ENCODE data around the gene TRIM23.
"Not testable (repeated sequence)": the region's sequence is repeated elsewhere in the genome, so short reads cannot be mapped to it uniquely, and the experiment has no call there.

The TRIM23 gene

GRCh38 chr5:65624025-65624570, at the start of gene TRIM23:
Gene TRIM23, minus strand, starts transcription at chr5:65624333. Its CDS starts 59 bp downstream, at chr5:65624274.
- DNase-seq, result peak; percentile 93

GRCh38 chr5:65672796-65673195, 48.7 kb upstream of the TRIM23 start:
- DNase-seq, result peak; percentile 53

GRCh38 chr5:65668696-65669095, 44.6 kb upstream of the TRIM23 start:
- DNase-seq, result no peak

- peak; percentile 31 for DNase-seq
Measured at GRCh38 chr5:65663804-65664521, 39.8 kb upstream of the TRIM23 start.

GRCh38 chr5:65654713-65655112, 30.6 kb upstream of the TRIM23 start:
- DNase-seq, result no peak

- no peak for DNase-seq
Measured at GRCh38 chr5:65651144-65651543, 27.0 kb upstream of the TRIM23 start.

GRCh38 chr5:65647941-65648340, 23.8 kb upstream of the TRIM23 start:
- DNase-seq, result no peak

GRCh38 chr5:65646938-65647337, 22.8 kb upstream of the TRIM23 start:
- no peak for DNase-seq

- no peak for DNase-seq
Measured at GRCh38 chr5:65640240-65640639, 16.1 kb upstream of the TRIM23 start.

GRCh38 chr5:65630981-65631380, 6.8 kb upstream of the TRIM23 start:
- no peak for DNase-seq

GRCh38 chr5:65625743-65626142, 1.6 kb upstream of the TRIM23 start:
- no peak for DNase-seq

- peak; percentile 89 for DNase-seq
Measured at GRCh38 chr5:65624571-65625555, 730 bp upstream of the TRIM23 start, which contains the start of the genes SHLD3 and TRAPPC13. Gene SHLD3, plus strand, starts transcription at chr5:65625027. Its CDS starts 4,561 bp downstream, at chr5:65629588. Gene TRAPPC13, plus strand, starts transcription at chr5:65625027. Its CDS starts 34 bp downstream, at chr5:65625061.

GRCh38 chr5:65623482-65623881, 651 bp downstream of the TRIM23 start:
- DNase-seq, result no peak

- DNase-seq, result not testable (repeated sequence)
Measured at GRCh38 chr5:65621961-65622360, 2.2 kb downstream of the TRIM23 start.

GRCh38 chr5:65620021-65620420, 4.1 kb downstream of the TRIM23 start:
- no peak for DNase-seq

- DNase-seq, result no peak
Measured at GRCh38 chr5:65612298-65612907, 11.7 kb downstream of the TRIM23 start.

GRCh38 chr5:65611524-65611923, 12.6 kb downstream of the TRIM23 start:
- DNase-seq, result no peak

- not testable (repeated sequence) for DNase-seq
Measured at GRCh38 chr5:65601761-65602160, 22.4 kb downstream of the TRIM23 start.

- DNase-seq, result no peak
Measured at GRCh38 chr5:65588694-65589093, 35.4 kb downstream of the TRIM23 start.

- DNase-seq, result no peak
Measured at GRCh38 chr5:65577141-65577540, 47.0 kb downstream of the TRIM23 start.

GRCh38 chr5:65570598-65571226, 53.4 kb downstream of the TRIM23 start:
- DNase-seq, result no peak

- DNase-seq, result no peak
Measured at GRCh38 chr5:65566505-65566904, 57.6 kb downstream of the TRIM23 start.

Data from EL (cell line).